ENCODE measurements around the gene PAQR7.

Gene PAQR7

DNA sequence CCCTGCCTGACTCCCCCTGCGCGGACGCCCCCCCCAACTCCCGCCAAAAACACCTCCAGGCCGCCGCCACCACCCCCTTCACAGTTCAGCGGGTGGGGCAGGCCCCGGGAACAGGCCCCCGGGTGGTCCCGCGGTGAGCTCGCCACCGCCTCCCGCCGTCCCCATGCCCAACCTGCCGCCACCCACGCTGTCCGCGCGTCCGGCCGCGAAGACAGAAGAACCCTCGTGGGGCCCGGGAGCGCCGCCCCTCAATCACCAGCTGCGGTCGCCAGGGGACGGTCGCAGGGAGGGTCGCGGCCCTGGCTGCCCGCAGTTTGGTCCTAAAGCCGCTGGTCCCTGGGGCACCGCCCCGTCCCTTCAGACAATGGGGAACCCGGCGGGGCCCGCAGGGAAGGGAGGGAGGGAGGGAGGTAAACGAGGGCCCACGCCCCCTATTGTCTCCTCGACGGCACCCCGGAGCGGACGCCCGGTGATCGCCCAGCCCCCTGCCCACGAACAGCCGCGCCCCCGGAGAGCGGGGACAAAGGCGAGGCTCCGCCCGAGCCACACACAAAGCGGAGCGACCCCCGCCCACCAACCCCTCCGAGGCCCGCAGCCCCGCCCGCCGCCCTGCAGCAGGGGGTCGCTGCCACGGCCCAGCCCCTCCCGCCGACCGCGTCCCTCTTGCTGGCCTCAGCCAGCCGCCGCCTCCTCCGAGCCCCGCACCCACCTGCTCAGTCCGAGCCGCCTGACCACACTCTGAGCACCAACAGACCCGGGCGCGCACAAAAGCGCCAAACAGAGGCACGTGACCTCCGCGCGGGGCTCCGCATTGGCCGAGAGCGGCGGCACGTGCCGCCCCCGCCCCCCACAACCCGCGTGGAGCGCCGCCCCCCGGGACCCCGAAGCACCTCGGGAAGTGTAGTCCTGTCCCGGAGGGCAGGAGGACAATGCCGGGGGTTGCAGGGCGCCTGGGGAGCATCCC is 30.5 kb upstream of the PAQR7 start, which contains the start of gene STMN1:
TSS of gene STMN1 (minus strand) at position 740 of the 964 bp plus-strand sequence. CDS start 1,743 bp downstream, outside the sequence.
- peaks cover 10% of the 10 kb centered on the region for H3K79me1 ChIP-seq (ENCODE audit: low read length)
- H3K27ac ChIP-seq (ENCODE audit: low read depth, low read length), result peak within 1 kb of the TSS; percentile 97
- H3K9ac ChIP-seq (ENCODE audit: low read length), result peak within 1 kb of the TSS; percentile 90
- no CpG with 5 or more reads among the region's 102 CpGs for WGBS (ENCODE audit: extremely low coverage, insufficient coverage, low lambda C conversion rate)
- peak within 1 kb of the TSS; percentile 85 for H3K23ac ChIP-seq (ENCODE audit: low read length)
- peak within 1 kb of the TSS; percentile 20 for H2BK15ac ChIP-seq (replicated peaks; ENCODE audit: low read depth)
- peak; percentile 99 for DNase-seq
- peaks cover 3% of the 10 kb centered on the region for H3K4me1 ChIP-seq (ENCODE audit: control insufficient read depth, low read depth, low read length)
- H3K4me2 ChIP-seq (ENCODE audit: low read length), result peak within 1 kb of the TSS; percentile 9
- no peak within 1 kb of the TSS for H4K5ac ChIP-seq (ENCODE audit: low read length)
- H2BK120ac ChIP-seq (ENCODE audit: low read depth, low read length), result no peak within 1 kb of the TSS
- peak within 1 kb of the TSS; percentile 66 for H3K4ac ChIP-seq (ENCODE audit: low read depth, low read length)
- H2BK5ac ChIP-seq (ENCODE audit: low read length), result peak within 1 kb of the TSS; percentile 70
- peak within 1 kb of the TSS; percentile 0 for H4K8ac ChIP-seq (ENCODE audit: low read depth, low read length)
- H3K18ac ChIP-seq (ENCODE audit: low read length), result peak within 1 kb of the TSS; percentile 96
- H3K36me3 ChIP-seq (ENCODE audit: control insufficient read depth, insufficient read depth, low read length), result peaks cover 10% of the 10 kb centered on the region
- H2AK5ac ChIP-seq (ENCODE audit: low read length), result no peak within 1 kb of the TSS
- peak within 1 kb of the TSS; percentile 74 for H3K4me3 ChIP-seq (ENCODE audit: low read length)
- H3K79me2 ChIP-seq (ENCODE audit: control insufficient read depth, insufficient read depth, low read length), result peaks cover 28% of the 10 kb centered on the region
- H3K56ac ChIP-seq (ENCODE audit: low read length), result peak within 1 kb of the TSS; percentile 95
- no peaks in the 10 kb centered on the region for H3K27me3 ChIP-seq (ENCODE audit: insufficient read depth, low read length, poor library complexity)

DNA sequence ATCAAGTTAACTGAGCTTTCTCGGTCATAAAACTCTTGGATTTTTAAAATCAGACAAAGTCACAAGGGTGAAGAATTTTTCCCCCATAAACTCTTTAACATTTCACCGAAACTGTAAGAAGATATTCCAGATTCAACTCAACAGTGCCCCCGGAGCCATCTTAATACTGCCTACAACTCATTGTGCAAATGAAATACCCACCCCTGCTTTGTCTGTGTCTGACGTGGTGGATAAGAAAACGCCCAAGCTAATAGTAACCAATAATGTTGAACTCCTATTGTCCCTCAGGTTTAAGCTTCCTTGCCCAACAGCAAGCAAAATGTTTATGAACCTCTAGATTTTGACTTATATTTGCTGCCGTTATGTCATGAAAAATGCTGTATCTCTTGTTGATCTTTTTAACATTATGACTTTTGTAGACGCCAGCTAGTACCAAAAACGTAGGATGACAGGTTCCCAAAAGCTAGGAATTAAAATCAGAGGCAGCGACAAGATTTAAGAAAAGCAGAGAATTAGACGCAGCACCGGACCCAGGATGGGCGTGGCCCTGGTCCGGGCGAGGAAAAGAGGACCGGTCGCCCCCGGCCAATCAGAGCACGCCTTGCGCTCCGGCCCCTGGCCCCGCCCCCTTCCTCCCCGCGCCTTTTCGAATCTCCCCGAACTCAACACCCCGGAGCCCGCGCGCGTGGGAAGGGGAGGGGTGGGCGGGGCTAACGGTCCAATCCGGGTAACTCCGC is 29.6 kb upstream of the PAQR7 start:
- Histone ChIP-seq H3K79me2 (ENCODE audit: control insufficient read depth, insufficient read depth, low read length) (peaks cover 28% of the 10 kb centered on the region), H3K36me3 (ENCODE audit: control insufficient read depth, insufficient read depth, low read length) (peaks cover 13% of the 10 kb centered on the region), H3K4ac (ENCODE audit: low read depth, low read length) (peak overlapping the region; percentile 66), H3K4me2 (ENCODE audit: low read length) (peak overlapping the region; percentile 9), H3K23ac (ENCODE audit: low read length) (no peak overlapping the region), H3K79me1 (ENCODE audit: low read length) (peaks cover 14% of the 10 kb centered on the region), H2BK15ac (replicated peaks; ENCODE audit: low read depth) (no peak overlapping the region), H3K4me3 (ENCODE audit: low read length) (peak overlapping the region; percentile 66), H3K27me3 (ENCODE audit: insufficient read depth, low read length, poor library complexity) (no peaks in the 10 kb centered on the region), H3K9ac (ENCODE audit: low read length) (peak overlapping the region; percentile 68), H4K5ac (ENCODE audit: low read length) (no peak overlapping the region), H2AK5ac (ENCODE audit: low read length) (no peak overlapping the region), H2BK120ac (ENCODE audit: low read depth, low read length) (no peak overlapping the region), H4K8ac (ENCODE audit: low read depth, low read length) (no peak overlapping the region), H3K18ac (ENCODE audit: low read length) (no peak overlapping the region), H3K56ac (ENCODE audit: low read length) (peak overlapping the region; percentile 80), H3K27ac (ENCODE audit: low read depth, low read length) (no peak overlapping the region), H2BK5ac (ENCODE audit: low read length) (no peak overlapping the region), H3K4me1 (ENCODE audit: control insufficient read depth, low read depth, low read length) (peaks cover 3% of the 10 kb centered on the region)
- no CpG with 5 or more reads among the region's 34 CpGs for WGBS (ENCODE audit: extremely low coverage, insufficient coverage, low lambda C conversion rate)
- peak; percentile 96 for DNase-seq

DNA sequence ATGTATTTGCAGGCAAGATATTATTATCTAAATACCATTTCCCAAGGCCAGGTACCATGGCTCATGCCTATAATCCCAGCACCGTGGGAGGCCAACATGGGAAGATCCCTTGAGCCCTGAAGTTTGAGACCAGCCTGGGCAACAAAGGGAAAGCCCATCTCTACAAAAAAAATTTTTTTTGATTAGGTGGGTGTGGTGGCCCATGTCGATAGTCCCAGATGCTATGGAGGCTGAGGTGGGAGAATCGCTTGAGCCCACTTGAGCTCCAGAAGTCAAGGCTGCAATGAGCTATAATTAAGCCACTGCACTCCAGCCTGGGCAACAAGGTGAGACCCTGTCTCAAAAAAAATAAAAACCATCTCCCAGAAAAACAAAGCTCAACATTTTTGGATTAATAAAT is 28.5 kb upstream of the PAQR7 start:
- H3K27me3 ChIP-seq (ENCODE audit: insufficient read depth, low read length, poor library complexity), result no peaks in the 10 kb centered on the region
- H3K9ac ChIP-seq (ENCODE audit: low read length), result peak overlapping the region; percentile 61
- H3K56ac ChIP-seq (ENCODE audit: low read length), result peak overlapping the region; percentile 28
- peaks cover 18% of the 10 kb centered on the region for H3K36me3 ChIP-seq (ENCODE audit: control insufficient read depth, insufficient read depth, low read length)
- no peak overlapping the region for H3K4me3 ChIP-seq (ENCODE audit: low read length)
- H3K18ac ChIP-seq (ENCODE audit: low read length), result no peak overlapping the region
- H2BK5ac ChIP-seq (ENCODE audit: low read length), result no peak overlapping the region
- H3K4ac ChIP-seq (ENCODE audit: low read depth, low read length), result no peak overlapping the region
- peaks cover 3% of the 10 kb centered on the region for H3K4me1 ChIP-seq (ENCODE audit: control insufficient read depth, low read depth, low read length)
- no peak for DNase-seq
- H3K27ac ChIP-seq (ENCODE audit: low read depth, low read length), result no peak overlapping the region
- no peak overlapping the region for H4K5ac ChIP-seq (ENCODE audit: low read length)
- no peak overlapping the region for H2BK15ac ChIP-seq (replicated peaks; ENCODE audit: low read depth)
- H3K23ac ChIP-seq (ENCODE audit: low read length), result no peak overlapping the region
- peak overlapping the region; percentile 26 for H3K4me2 ChIP-seq (ENCODE audit: low read length)
- H4K8ac ChIP-seq (ENCODE audit: low read depth, low read length), result no peak overlapping the region
- H2BK120ac ChIP-seq (ENCODE audit: low read depth, low read length), result no peak overlapping the region
- no peak overlapping the region for H2AK5ac ChIP-seq (ENCODE audit: low read length)
- no CpG with 5 or more reads among the region's 3 CpGs for WGBS (ENCODE audit: extremely low coverage, insufficient coverage, low lambda C conversion rate)
- peaks cover 29% of the 10 kb centered on the region for H3K79me2 ChIP-seq (ENCODE audit: control insufficient read depth, insufficient read depth, low read length)
- H3K79me1 ChIP-seq (ENCODE audit: low read length), result peaks cover 17% of the 10 kb centered on the region

DNA sequence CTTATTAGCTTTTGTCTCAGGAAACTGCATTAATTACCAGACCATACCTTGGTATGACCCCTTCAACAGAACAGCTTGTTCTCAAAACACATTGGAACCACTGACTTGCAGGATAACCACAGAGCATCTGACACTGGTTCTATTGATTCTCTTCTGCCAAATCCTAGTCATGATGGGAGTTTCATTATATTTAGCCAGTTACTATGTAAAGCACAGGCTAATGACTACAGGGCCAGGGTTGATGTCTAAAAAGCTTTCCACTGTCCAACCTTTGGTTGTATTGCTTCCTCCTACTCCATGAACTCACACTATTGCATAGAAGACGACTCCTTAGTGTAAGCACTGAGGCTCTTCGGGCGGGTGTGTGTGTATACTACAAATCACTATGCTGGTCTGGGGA is 27.0 kb upstream of the PAQR7 start:
- peaks cover 18% of the 10 kb centered on the region for H3K36me3 ChIP-seq (ENCODE audit: control insufficient read depth, insufficient read depth, low read length)
- no peak overlapping the region for H3K4me3 ChIP-seq (ENCODE audit: low read length)
- no peak overlapping the region for H3K27ac ChIP-seq (ENCODE audit: low read depth, low read length)

DNA sequence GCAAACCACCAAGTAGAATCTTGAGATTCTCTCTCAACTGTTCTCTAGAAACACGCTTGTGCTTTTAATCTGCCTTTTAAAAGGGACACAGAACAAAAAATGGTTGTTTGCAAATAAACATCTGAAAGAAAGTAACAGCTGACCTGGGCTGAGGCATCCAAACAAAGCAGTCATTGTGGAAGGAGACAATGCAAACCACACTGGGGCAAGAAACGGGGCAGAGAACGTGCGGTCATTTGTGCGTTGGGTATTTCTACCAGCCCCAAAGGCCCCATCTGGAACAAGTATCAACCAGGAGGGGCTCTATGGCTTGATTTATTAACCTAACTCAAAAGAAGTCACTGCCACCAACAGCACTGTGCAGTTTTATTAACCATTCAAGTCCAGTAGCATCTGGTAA is 24.7 kb upstream of the PAQR7 start:
- Histone ChIP-seq H2BK120ac (ENCODE audit: low read depth, low read length) (no peak overlapping the region), H2BK5ac (ENCODE audit: low read length) (no peak overlapping the region), H3K36me3 (ENCODE audit: control insufficient read depth, insufficient read depth, low read length) (peaks cover 18% of the 10 kb centered on the region), H3K4ac (ENCODE audit: low read depth, low read length) (no peak overlapping the region), H3K27me3 (ENCODE audit: insufficient read depth, low read length, poor library complexity) (no peaks in the 10 kb centered on the region), H3K56ac (ENCODE audit: low read length) (no peak overlapping the region), H3K4me1 (ENCODE audit: control insufficient read depth, low read depth, low read length) (peaks cover 8% of the 10 kb centered on the region), H3K79me1 (ENCODE audit: low read length) (peaks cover 17% of the 10 kb centered on the region), H3K4me3 (ENCODE audit: low read length) (no peak overlapping the region), H3K4me2 (ENCODE audit: low read length) (no peak overlapping the region), H4K8ac (ENCODE audit: low read depth, low read length) (no peak overlapping the region), H3K79me2 (ENCODE audit: control insufficient read depth, insufficient read depth, low read length) (peaks cover 29% of the 10 kb centered on the region), H3K18ac (ENCODE audit: low read length) (no peak overlapping the region), H3K23ac (ENCODE audit: low read length) (no peak overlapping the region), H2BK15ac (replicated peaks; ENCODE audit: low read depth) (no peak overlapping the region), H3K27ac (ENCODE audit: low read depth, low read length) (no peak overlapping the region), H2AK5ac (ENCODE audit: low read length) (no peak overlapping the region), H4K5ac (ENCODE audit: low read length) (no peak overlapping the region), H3K9ac (ENCODE audit: low read length) (no peak overlapping the region)
- no peak for DNase-seq
- WGBS (ENCODE audit: extremely low coverage, insufficient coverage, low lambda C conversion rate), result no CpG with 5 or more reads among the region's 5 CpGs

More for the DNA sequence above, 27.0 kb upstream of the PAQR7 start:
- no peak overlapping the region for H3K9ac ChIP-seq (ENCODE audit: low read length)
- H3K4me2 ChIP-seq (ENCODE audit: low read length), result no peak overlapping the region
- H3K79me2 ChIP-seq (ENCODE audit: control insufficient read depth, insufficient read depth, low read length), result peaks cover 29% of the 10 kb centered on the region
- H4K5ac ChIP-seq (ENCODE audit: low read length), result no peak overlapping the region
- no peak overlapping the region for H3K56ac ChIP-seq (ENCODE audit: low read length)
- no peak overlapping the region for H3K23ac ChIP-seq (ENCODE audit: low read length)
- peaks cover 3% of the 10 kb centered on the region for H3K4me1 ChIP-seq (ENCODE audit: control insufficient read depth, low read depth, low read length)
- no peak overlapping the region for H3K18ac ChIP-seq (ENCODE audit: low read length)
- H3K79me1 ChIP-seq (ENCODE audit: low read length), result peaks cover 17% of the 10 kb centered on the region
- no peak overlapping the region for H2AK5ac ChIP-seq (ENCODE audit: low read length)
- H2BK5ac ChIP-seq (ENCODE audit: low read length), result no peak overlapping the region
- no CpG with 5 or more reads among the region's 3 CpGs for WGBS (ENCODE audit: extremely low coverage, insufficient coverage, low lambda C conversion rate)
- no peak overlapping the region for H2BK120ac ChIP-seq (ENCODE audit: low read depth, low read length)
- DNase-seq, result no peak
- no peaks in the 10 kb centered on the region for H3K27me3 ChIP-seq (ENCODE audit: insufficient read depth, low read length, poor library complexity)
- H3K4ac ChIP-seq (ENCODE audit: low read depth, low read length), result no peak overlapping the region
- no peak overlapping the region for H2BK15ac ChIP-seq (replicated peaks; ENCODE audit: low read depth)
- H4K8ac ChIP-seq (ENCODE audit: low read depth, low read length), result no peak overlapping the region

Measured in mesendoderm (in vitro differentiated cells).